Osteoblast (primary cell): ENCODE data around the gene REXO1. TPM values are rescaled to one million over a fixed set of nuclear protein-coding genes. Genes with fewer than 3 reads are reported as not detected.

Experiments
- DNase-seq: peaks from one replicate; pipeline ENCODE4 v3.0.0; 2011; ENCODE audit warnings: low spot score, mixed read lengths; ENCODE audit not compliant: insufficient read length; ENCODE audit errors: missing footprints
- H2AFZ ChIP-seq: 2 replicates; pipeline ENCODE4 v1.6.0; 2011; ENCODE audit warnings: mild to moderate bottlenecking, low read length
- H3K27ac ChIP-seq: 2 replicates; pipeline ENCODE4 v1.5.1; 2011; ENCODE audit warnings: mild to moderate bottlenecking, low read depth, low read length, moderate library complexity
- H3K27me3 ChIP-seq: 2 replicates; pipeline ENCODE4 v1.6.0; 2012; ENCODE audit warnings: mild to moderate bottlenecking, control low read depth, inconsistent platforms, low read length, moderate library complexity; ENCODE audit not compliant: insufficient read depth
- H3K36me3 ChIP-seq: 2 replicates; pipeline ENCODE4 v1.5.1; 2011; ENCODE audit warnings: mild to moderate bottlenecking, low read length, control low read depth, moderate library complexity; ENCODE audit not compliant: insufficient read depth
- H3K4me1 ChIP-seq: 2 replicates; pipeline ENCODE4 v1.5.1; 2011; ENCODE audit warnings: mild to moderate bottlenecking, low read length, control low read depth, moderate library complexity; ENCODE audit not compliant: insufficient read depth
- H3K4me2 ChIP-seq: 2 replicates; pipeline ENCODE4 v1.6.0; 2011; ENCODE audit warnings: mild to moderate bottlenecking, low read length; ENCODE audit not compliant: insufficient read depth
- H3K4me3 ChIP-seq: fragments of 200-600 bp; sonication (generic); 3 replicates; pipeline ENCODE4 v1.5.1; 2012; ENCODE audit warnings: mild to moderate bottlenecking, low read length, inconsistent platforms; ENCODE audit not compliant: insufficient read depth
- H3K79me2 ChIP-seq: 2 replicates; pipeline ENCODE4 v1.6.0; 2012; ENCODE audit warnings: mild to moderate bottlenecking, low read length, control low read depth, inconsistent platforms; ENCODE audit not compliant: insufficient read depth
- H3K9me3 ChIP-seq: 2 replicates; pipeline ENCODE4 v1.5.1; 2011; ENCODE audit warnings: low read depth, low read length, control low read depth
- H4K20me1 ChIP-seq: 2 replicates; pipeline ENCODE4 v1.6.0; 2012; ENCODE audit warnings: mild to moderate bottlenecking, low read length, control low read depth; ENCODE audit not compliant: insufficient read depth
- total RNA-seq: library from RNA; depleted of rRNA; stranded (reverse); fragments of >200 nt; gene quantifications from 2 replicates; pipeline ENCODE4 v1.2.3, GENCODE V29; 2012
- TF ChIP-seq, protein P1 (sequence below): IDR thresholded peaks from 2 replicates; pipeline ENCODE4 v1.5.1; 2011; ENCODE audit warnings: mild to moderate bottlenecking, low read depth, low read length, moderate library complexity; ENCODE audit errors: extremely low read depth

The REXO1 gene
- total RNA-seq, 1 donor: 9.4 TPM

DNA sequence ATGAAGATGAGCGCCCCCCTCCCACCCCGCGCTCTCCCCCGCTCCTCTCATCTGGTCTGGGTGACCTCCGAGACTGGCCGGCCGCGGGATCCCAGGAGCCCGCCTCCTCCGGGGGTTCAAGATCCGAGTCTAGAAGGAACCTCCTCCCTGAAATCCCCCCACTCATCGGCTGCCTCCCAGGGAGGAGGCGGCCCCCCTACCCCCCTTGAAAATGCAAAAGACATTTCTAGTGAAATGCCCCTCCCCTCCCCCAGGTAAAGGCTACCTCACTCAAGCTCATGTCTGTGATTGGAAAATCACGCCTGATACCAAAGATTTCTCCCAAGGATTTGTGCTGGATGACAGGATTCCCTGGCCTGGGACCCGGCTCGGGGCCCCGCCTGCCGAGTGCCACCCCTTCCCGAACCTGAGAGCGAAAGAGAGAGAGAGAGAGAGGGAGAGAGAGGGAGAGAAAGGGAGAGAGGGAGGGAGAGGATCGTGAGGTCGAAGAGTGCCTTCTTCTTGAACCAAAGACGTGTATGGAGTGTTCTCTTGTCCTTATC lies 71.6 kb downstream of the REXO1 start:
- H3K27ac ChIP-seq: no peak overlapping the region
- no peaks in the 10 kb centered on the region for H3K79me2 ChIP-seq
- H3K27me3 ChIP-seq: peaks cover 71% of the 10 kb centered on the region
- H3K9me3 ChIP-seq: no peaks in the 10 kb centered on the region
- H3K4me1 ChIP-seq: no peaks in the 10 kb centered on the region
- no peak overlapping the region for H3K4me2 ChIP-seq
- H2AFZ ChIP-seq: no peak overlapping the region
- H3K36me3 ChIP-seq: no peaks in the 10 kb centered on the region
- H3K4me3 ChIP-seq: no peak overlapping the region
- H4K20me1 ChIP-seq: no peaks in the 10 kb centered on the region
- no peak for DNase-seq
- TF ChIP-seq, protein P1, sequence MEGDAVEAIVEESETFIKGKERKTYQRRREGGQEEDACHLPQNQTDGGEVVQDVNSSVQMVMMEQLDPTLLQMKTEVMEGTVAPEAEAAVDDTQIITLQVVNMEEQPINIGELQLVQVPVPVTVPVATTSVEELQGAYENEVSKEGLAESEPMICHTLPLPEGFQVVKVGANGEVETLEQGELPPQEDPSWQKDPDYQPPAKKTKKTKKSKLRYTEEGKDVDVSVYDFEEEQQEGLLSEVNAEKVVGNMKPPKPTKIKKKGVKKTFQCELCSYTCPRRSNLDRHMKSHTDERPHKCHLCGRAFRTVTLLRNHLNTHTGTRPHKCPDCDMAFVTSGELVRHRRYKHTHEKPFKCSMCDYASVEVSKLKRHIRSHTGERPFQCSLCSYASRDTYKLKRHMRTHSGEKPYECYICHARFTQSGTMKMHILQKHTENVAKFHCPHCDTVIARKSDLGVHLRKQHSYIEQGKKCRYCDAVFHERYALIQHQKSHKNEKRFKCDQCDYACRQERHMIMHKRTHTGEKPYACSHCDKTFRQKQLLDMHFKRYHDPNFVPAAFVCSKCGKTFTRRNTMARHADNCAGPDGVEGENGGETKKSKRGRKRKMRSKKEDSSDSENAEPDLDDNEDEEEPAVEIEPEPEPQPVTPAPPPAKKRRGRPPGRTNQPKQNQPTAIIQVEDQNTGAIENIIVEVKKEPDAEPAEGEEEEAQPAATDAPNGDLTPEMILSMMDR: no peak

DNA sequence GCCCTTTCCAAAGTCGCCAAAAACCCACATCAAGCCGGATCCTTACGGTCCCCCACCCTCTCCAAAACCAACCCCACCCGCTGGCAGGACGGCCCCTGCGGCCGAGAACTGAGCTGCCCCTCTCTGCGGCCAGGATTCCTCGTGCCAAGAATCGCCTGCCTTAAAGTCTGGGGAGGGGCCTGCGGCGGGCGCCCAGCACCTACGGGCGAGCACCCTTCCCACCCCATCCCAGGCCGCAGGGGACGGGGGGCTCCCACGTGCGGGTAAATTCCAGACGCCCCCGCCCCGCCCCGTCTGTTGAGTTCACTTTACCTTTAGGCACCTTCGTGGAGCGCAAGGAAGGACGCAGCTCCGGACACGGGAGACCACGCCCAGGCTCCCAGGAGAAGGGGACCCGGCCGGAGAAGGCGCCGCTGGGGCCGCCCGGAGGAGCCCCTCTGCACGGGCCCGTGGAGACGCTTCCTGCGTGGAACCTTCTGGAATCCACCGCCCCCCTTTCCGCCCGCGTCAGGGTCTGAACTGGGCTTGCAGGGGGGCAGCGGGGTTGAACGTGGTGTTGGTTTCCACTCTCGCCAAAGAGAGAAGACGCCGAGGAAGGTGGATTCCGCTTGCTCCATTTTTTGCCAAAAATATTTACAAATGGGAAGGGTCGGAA lies 72.2 kb downstream of the REXO1 start:
- no peaks in the 10 kb centered on the region for H3K36me3 ChIP-seq
- no peak overlapping the region for H3K27ac ChIP-seq
- H3K79me2 ChIP-seq: no peaks in the 10 kb centered on the region
- no peaks in the 10 kb centered on the region for H3K9me3 ChIP-seq
- H3K4me2 ChIP-seq: no peak overlapping the region
- H2AFZ ChIP-seq: no peak overlapping the region
- no peak for DNase-seq
- no peaks in the 10 kb centered on the region for H3K4me1 ChIP-seq
- H3K27me3 ChIP-seq: peaks cover 74% of the 10 kb centered on the region
- TF ChIP-seq, protein P1: no peak
- H3K4me3 ChIP-seq: no peak overlapping the region
- H4K20me1 ChIP-seq: no peaks in the 10 kb centered on the region

DNA sequence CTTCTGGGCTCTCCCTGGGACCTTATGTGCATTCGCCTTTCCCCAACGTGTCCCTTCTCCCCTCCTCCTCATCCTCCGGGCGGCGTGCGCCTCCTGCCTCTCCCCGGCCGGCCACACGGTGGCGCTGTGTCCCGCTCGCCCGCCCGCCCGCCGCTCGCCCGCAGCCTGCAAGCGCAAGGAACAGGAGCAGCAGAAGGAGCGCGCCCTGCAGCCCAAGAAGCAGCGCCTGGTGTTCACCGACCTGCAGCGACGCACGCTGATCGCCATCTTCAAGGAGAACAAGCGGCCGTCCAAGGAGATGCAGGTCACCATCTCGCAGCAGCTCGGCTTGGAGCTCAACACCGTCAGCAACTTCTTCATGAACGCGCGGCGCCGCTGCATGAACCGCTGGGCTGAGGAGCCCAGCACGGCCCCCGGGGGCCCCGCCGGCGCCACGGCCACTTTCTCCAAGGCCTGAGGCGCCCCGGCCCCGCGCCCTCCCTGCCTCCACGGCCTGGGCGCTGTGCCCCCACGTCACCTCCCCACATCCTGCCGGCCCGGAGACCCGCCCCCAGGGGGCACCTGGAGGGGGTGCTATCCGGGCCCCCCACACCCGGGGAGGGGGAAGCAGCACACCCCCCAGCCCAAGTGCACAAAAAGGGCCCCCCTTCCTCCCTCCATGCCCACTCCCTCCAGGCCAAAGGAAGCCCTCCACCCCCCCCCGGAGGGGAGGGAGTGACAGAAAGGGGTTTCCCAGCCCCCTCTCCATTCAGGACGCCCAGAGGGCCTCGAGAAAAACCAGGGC lies 73.1 kb downstream of the REXO1 start:
- TF ChIP-seq, protein P1: peak; percentile 32
- H3K36me3 ChIP-seq: no peaks in the 10 kb centered on the region
- no peak overlapping the region for H3K4me3 ChIP-seq
- H3K4me1 ChIP-seq: no peaks in the 10 kb centered on the region
- peaks cover 70% of the 10 kb centered on the region for H3K27me3 ChIP-seq
- H3K79me2 ChIP-seq: no peaks in the 10 kb centered on the region
- no peaks in the 10 kb centered on the region for H4K20me1 ChIP-seq
- no peak overlapping the region for H3K4me2 ChIP-seq
- H2AFZ ChIP-seq: no peak overlapping the region
- no peaks in the 10 kb centered on the region for H3K9me3 ChIP-seq
- DNase-seq: no peak
- H3K27ac ChIP-seq: no peak overlapping the region

DNA sequence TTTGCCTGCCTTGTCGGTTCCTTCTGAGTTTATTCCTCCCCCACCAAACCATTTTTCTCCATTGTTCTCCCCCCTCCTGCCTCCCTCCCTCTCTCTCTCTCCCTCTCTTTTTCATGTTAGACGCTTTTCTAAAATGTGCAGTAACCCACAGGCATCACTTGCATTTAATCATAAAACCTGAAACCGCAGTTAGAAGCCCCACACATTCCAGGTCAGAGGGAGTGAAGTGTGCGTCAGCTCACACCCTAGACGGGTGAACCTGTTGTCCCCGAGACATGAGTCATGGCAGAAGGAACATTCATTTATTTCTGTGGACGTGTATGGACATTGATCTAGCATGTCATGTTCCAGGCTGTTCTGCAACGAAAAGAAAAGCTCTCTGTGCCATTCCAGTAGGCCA lies 75.1 kb downstream of the REXO1 start:
- H2AFZ ChIP-seq: no peak overlapping the region
- H3K4me2 ChIP-seq: no peak overlapping the region
- no peaks in the 10 kb centered on the region for H3K36me3 ChIP-seq
- TF ChIP-seq, protein P1: no peak
- H3K4me3 ChIP-seq: no peak overlapping the region
- H3K79me2 ChIP-seq: no peaks in the 10 kb centered on the region
- no peaks in the 10 kb centered on the region for H3K9me3 ChIP-seq
- DNase-seq: no peak
- H3K4me1 ChIP-seq: no peaks in the 10 kb centered on the region
- no peak overlapping the region for H3K27ac ChIP-seq
- peaks cover 64% of the 10 kb centered on the region for H3K27me3 ChIP-seq
- H4K20me1 ChIP-seq: no peaks in the 10 kb centered on the region
